B cell (primary cell): ENCODE results near the gene PSMD1. TPM values are rescaled to one million over a fixed set of nuclear protein-coding genes. Genes with fewer than 3 reads are reported as not detected.

Experiments used
- ATAC-seq: fragments of 200-7000 bp; cut with Tn5 transposase; one replicate; pipeline ENCODE4 v1.10.0; 2021; ENCODE audit warnings: low read depth, mild to moderate bottlenecking, moderate number of reproducible peaks, moderate library complexity
- CTCF ChIA-PET: fragments of 350-600 bp; sonication (Branson Sonifier 250); formaldehyde crosslinking; loops from one replicate; lab custom pipeline; 2021; ENCODE audit warnings: antibody characterized with exemption, inconsistent platforms; lab: Charles Lee
- POLR2A ChIA-PET: fragments of 350-600 bp; sonication (Branson Sonifier 250); formaldehyde crosslinking; loops from one replicate; lab custom pipeline; 2021; ENCODE audit warnings: antibody characterized with exemption; lab: Charles Lee
- DNase-seq: peaks from one replicate; pipeline ENCODE4 v3.0.0; 2013
- H2AFZ ChIP-seq: 2 replicates; pipeline ENCODE4 v1.6.1; 2012; ENCODE audit warnings: mild to moderate bottlenecking, low read depth, low read length; ENCODE audit not compliant: insufficient read depth, poor library complexity, severe bottlenecking
- H3K27ac ChIP-seq, 2 donors: 1 replicate in 1 of 2; 2 replicates in 1 of 2; pipeline ENCODE4 v1.5.1; 2012 to 2013; ENCODE audit warnings: low read length in 2 of 2, mild to moderate bottlenecking in 2 of 2, moderate library complexity in 1 of 2
- H3K27me3 ChIP-seq, 4 experiments: fragments of 200-600 bp in 1 of 4; sonication (generic) in 1 of 4; replicated peaks in 1 of 4; 1 replicate in 2 of 4; 2 replicates in 2 of 4; pipeline versions ENCODE4 v1.6.1 to v1.7.0; 2013 to 2016; ENCODE audit warnings: low read length in 3 of 4, mild to moderate bottlenecking in 2 of 4, mixed read lengths in 1 of 4, moderate library complexity in 1 of 4; ENCODE audit not compliant: insufficient read depth in 4 of 4, control insufficient read depth in 3 of 4; ENCODE audit errors: control extremely low read depth in 1 of 4
- H3K36me3 ChIP-seq, 2 experiments: replicated peaks in 1 of 2; 1 replicate in 1 of 2; 2 replicates in 1 of 2; pipeline versions ENCODE4 v1.6.1 to v1.7.1; 2013; ENCODE audit warnings: low read length in 1 of 2; ENCODE audit not compliant: insufficient read depth in 2 of 2, control insufficient read depth in 1 of 2; ENCODE audit errors: control extremely low read depth in 1 of 2, extremely low read depth in 1 of 2
- H3K4me1 ChIP-seq, 2 donors: fragments of 200-600 bp in 1 of 2; sonication (generic) in 1 of 2; 1 replicate in 1 of 2; 2 replicates in 1 of 2; pipeline versions ENCODE4 v1.5.1 to v1.6.1; 2013 to 2017; ENCODE audit warnings: low read length in 2 of 2; ENCODE audit not compliant: control insufficient read depth in 2 of 2, insufficient read depth in 2 of 2
- H3K4me2 ChIP-seq: replicated peaks from 2 replicates; pipeline ENCODE3; 2012; ENCODE audit warnings: mild to moderate bottlenecking, low read depth, low read length; ENCODE audit not compliant: poor library complexity, severe bottlenecking
- H3K4me3 ChIP-seq, 5 experiments: fragments of 200-600 bp in 1 of 5; sonication (generic) in 1 of 5; 1 replicate in 3 of 5; 2 replicates in 2 of 5; pipeline versions ENCODE4 v1.5.1 to v1.7.0; 2011 to 2016; ENCODE audit warnings: low read length in 4 of 5, mild to moderate bottlenecking in 4 of 5, low read depth in 2 of 5, control low read depth in 1 of 5, moderate library complexity in 1 of 5; ENCODE audit not compliant: insufficient read depth in 1 of 5; ENCODE audit errors: control extremely low read depth in 1 of 5, extremely low read depth in 1 of 5
- H3K79me2 ChIP-seq: fragments of 200-600 bp; sonication (generic); one replicate; pipeline ENCODE4 v1.6.0; 2016; ENCODE audit warnings: low read length; ENCODE audit not compliant: control insufficient read depth, insufficient read depth
- H3K9ac ChIP-seq: fragments of 200-600 bp; sonication (generic); 2 replicates; pipeline ENCODE4 v1.6.1; 2017; ENCODE audit warnings: mild to moderate bottlenecking, low read length, moderate library complexity
- H3K9me3 ChIP-seq, 3 donors: one replicate each; pipeline versions ENCODE4 v1.6.1 to v1.7.1; 2013; ENCODE audit warnings: low read length in 2 of 3; ENCODE audit not compliant: control insufficient read depth in 2 of 3, insufficient read depth in 1 of 3; ENCODE audit errors: control extremely low read depth in 1 of 3
- H4K20me1 ChIP-seq: 2 replicates; pipeline ENCODE4 v1.6.0; 2012; ENCODE audit warnings: mild to moderate bottlenecking, low read length; ENCODE audit not compliant: insufficient read depth, control insufficient read depth, poor library complexity, severe bottlenecking
- H3K27ac Mint-ChIP-seq: one replicate; pipeline ENCODE4 v1.8.0; 2021; ENCODE audit warnings: mixed read lengths
- H3K27me3 Mint-ChIP-seq: one replicate; pipeline ENCODE4 v1.8.0; 2021; ENCODE audit warnings: mixed read lengths
- H3K4me1 Mint-ChIP-seq: one replicate; pipeline ENCODE4 v1.8.0; 2021; ENCODE audit warnings: mixed read lengths
- H3K4me3 Mint-ChIP-seq: one replicate; pipeline ENCODE4 v1.8.0; 2021; ENCODE audit warnings: mixed read lengths
- H3K9me3 Mint-ChIP-seq: one replicate; pipeline ENCODE4 v1.8.0; 2022; ENCODE audit warnings: mixed read lengths; ENCODE audit not compliant: insufficient read depth
- EZH2 ChIP-seq: IDR thresholded peaks from 2 replicates; pipeline ENCODE4 v1.6.1; 2012; ENCODE audit warnings: borderline replicate concordance, low read depth, mild to moderate bottlenecking, moderate library complexity, low read length; ENCODE audit not compliant: insufficient read depth, poor library complexity, severe bottlenecking
- WGBS: methylation state at CpG from one replicate; pipeline ENCODE4 v1.1.5; 2013; ENCODE audit warnings: missing lambda C conversion rate; ENCODE audit not compliant: insufficient coverage; 5-methylcytosine and 5-hydroxymethylcytosine counted together
- intact Hi-C: fragments of 100-400 bp; cut with micrococcal nuclease; formaldehyde crosslinking; loops from one replicate; pipeline ENCODE4 v1.10.0; 2022
- polyA minus RNA-seq: library from RNA; depleted of rRNA, polyadenylated mRNA; stranded (reverse); fragments of >200 nt; gene quantifications from 2 replicates; pipeline ENCODE4 v1.2.3, GENCODE V29; 2012
- polyA plus RNA-seq: library from polyadenylated mRNA; depleted of rRNA; stranded (reverse); fragments of >200 nt; gene quantifications from 2 replicates; pipeline ENCODE4 v1.2.3, GENCODE V29; 2012
- total RNA-seq, 2 donors: library from RNA; stranded (reverse); fragments of 120-200 nt in 1 of 2; gene quantifications; 1 replicate in 1 of 2; 2 replicates in 1 of 2; pipeline versions ENCODE4 v1.2.3 to v1.2.4, GENCODE V29; 2013 to 2022
- TF ChIP-seq, protein P1 (sequence below): fragments of 200-600 bp; IDR thresholded peaks from one replicate; pipeline ENCODE4 v1.8.0; 2022; ENCODE audit warnings: antibody characterized with exemption, mild to moderate bottlenecking

The PSMD1 gene
- total RNA-seq (45.4 and 48.2 TPM in 2 replicates), polyA plus RNA-seq (15.4 and 21.5 TPM in 2 replicates), polyA minus RNA-seq (12.1 and 23.0 TPM in 2 replicates)
- 44.9 TPM for total RNA-seq (2013)

GRCh38 chr2:231056453-231057416 is at the start of gene PSMD1:
TSS of gene PSMD1 (plus strand) at chr2:231056867. CDS start at chr2:231057026, 159 bp downstream.
- Histone ChIP-seq H3K27ac (peak within 1 kb of the TSS; percentile 85 to 86), H2AFZ (peak within 1 kb of the TSS; percentile 91), H3K9me3 (no peaks in the 10 kb centered on the region), H3K4me3 (peak within 1 kb of the TSS; percentile 75 to 99 (median 90)), H3K27me3 (peaks cover 0 to 6% (median 0%) of the 10 kb centered on the region in 4 experiments), H3K4me2 (peak within 1 kb of the TSS; percentile 94), H3K79me2 (peaks cover 35% of the 10 kb centered on the region), H3K4me1 (peaks cover 22 to 27% of the 10 kb centered on the region in 2 donors), H3K9ac (peak within 1 kb of the TSS; percentile 91), H4K20me1 (peaks cover 24% of the 10 kb centered on the region), H3K36me3 (no peaks in the 10 kb centered on the region)
- peak; percentile 98 for DNase-seq
- POLR2A ChIA-PET = no interaction called here
- intact Hi-C loops = loop anchor here (2.0 to 10.0 kb wide), 4 partner anchors 344 to 1498 kb away; partner anchors contain the start of genes CAB39, EIF4E2, NCL and TIGD1
- TF ChIP-seq EZH2 = no peak
- TF ChIP-seq, protein P1, sequence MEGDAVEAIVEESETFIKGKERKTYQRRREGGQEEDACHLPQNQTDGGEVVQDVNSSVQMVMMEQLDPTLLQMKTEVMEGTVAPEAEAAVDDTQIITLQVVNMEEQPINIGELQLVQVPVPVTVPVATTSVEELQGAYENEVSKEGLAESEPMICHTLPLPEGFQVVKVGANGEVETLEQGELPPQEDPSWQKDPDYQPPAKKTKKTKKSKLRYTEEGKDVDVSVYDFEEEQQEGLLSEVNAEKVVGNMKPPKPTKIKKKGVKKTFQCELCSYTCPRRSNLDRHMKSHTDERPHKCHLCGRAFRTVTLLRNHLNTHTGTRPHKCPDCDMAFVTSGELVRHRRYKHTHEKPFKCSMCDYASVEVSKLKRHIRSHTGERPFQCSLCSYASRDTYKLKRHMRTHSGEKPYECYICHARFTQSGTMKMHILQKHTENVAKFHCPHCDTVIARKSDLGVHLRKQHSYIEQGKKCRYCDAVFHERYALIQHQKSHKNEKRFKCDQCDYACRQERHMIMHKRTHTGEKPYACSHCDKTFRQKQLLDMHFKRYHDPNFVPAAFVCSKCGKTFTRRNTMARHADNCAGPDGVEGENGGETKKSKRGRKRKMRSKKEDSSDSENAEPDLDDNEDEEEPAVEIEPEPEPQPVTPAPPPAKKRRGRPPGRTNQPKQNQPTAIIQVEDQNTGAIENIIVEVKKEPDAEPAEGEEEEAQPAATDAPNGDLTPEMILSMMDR = peak; percentile 91
- H3K4me1 Mint-ChIP-seq = peaks cover 39% of the 10 kb centered on the region
- no peaks in the 10 kb centered on the region for H3K9me3 Mint-ChIP-seq
- peak within 1 kb of the TSS; percentile 100 for H3K4me3 Mint-ChIP-seq
- WGBS = under 1% methylated on average over 66 of the region's 73 CpGs
- peak within 1 kb of the TSS; percentile 100 for H3K27ac Mint-ChIP-seq
- ATAC-seq = peak; percentile 87
- CTCF ChIA-PET = interaction anchor here (0.8 to 1.1 kb wide), 3 partner anchors 41 to 408 kb away, joined by 3 to 5 read pairs (median 3); partner anchors contain the start of gene NCL
- H3K27me3 Mint-ChIP-seq = peaks cover 16% of the 10 kb centered on the region
